Activated CD8-positive, alpha-beta memory T cell treated with anti-CD3 and anti-CD28 coated beads, Interleukin-2, amount 10 ng/mL, durations not matched to agents 7 days and 5 days (primary cell): Measurements from ENCODE around the gene JPH3. TPM values are rescaled to one million over a fixed set of nuclear protein-coding genes. Genes with fewer than 3 reads are reported as not detected.
"Not testable (repeated sequence)": the region's sequence is repeated elsewhere in the genome, so short reads cannot be mapped to it uniquely, and the experiment has no call there.

Experiments
- ATAC-seq: fragments of 150-1000 bp; cut with Tn5 transposase; one replicate; pipeline ENCODE4 v1.10.0; 2021; ENCODE audit warnings: moderate library complexity
- CTCF ChIA-PET: fragments of 350-600 bp; sonication (Branson Sonifier 250); formaldehyde crosslinking; loops from one replicate; lab custom pipeline; 2021; ENCODE audit warnings: antibody characterized with exemption; lab: Charles Lee
- DNase-seq: peaks from one replicate; pipeline ENCODE4 v3.0.0-alpha.2; 2020
- H3K27ac Mint-ChIP-seq: one replicate; pipeline ENCODE4 v1.8.0; 2021; ENCODE audit warnings: mild to moderate bottlenecking, mixed read lengths
- H3K27me3 Mint-ChIP-seq: one replicate; pipeline ENCODE4 v1.8.0; 2021; ENCODE audit warnings: mixed read lengths
- H3K36me3 Mint-ChIP-seq: one replicate; pipeline ENCODE4 v1.8.0; 2021; ENCODE audit warnings: mild to moderate bottlenecking, mixed read lengths
- H3K4me1 Mint-ChIP-seq: one replicate; pipeline ENCODE4 v1.8.0; 2021; ENCODE audit warnings: mixed read lengths
- H3K4me3 Mint-ChIP-seq: one replicate; pipeline ENCODE4 v1.8.0; 2021; ENCODE audit warnings: mild to moderate bottlenecking, moderate library complexity, mixed read lengths
- H3K9me3 Mint-ChIP-seq: one replicate; pipeline ENCODE4 v1.8.0; 2022; ENCODE audit warnings: low read depth, mixed read lengths
- total RNA-seq, 2 experiments: library from RNA; stranded (reverse); gene quantifications; one replicate each; pipeline ENCODE4 v1.2.3, GENCODE V29; 2021

JPH3 gene
- total RNA-seq, 2 experiments from 2014 or later = not detected

DNA sequence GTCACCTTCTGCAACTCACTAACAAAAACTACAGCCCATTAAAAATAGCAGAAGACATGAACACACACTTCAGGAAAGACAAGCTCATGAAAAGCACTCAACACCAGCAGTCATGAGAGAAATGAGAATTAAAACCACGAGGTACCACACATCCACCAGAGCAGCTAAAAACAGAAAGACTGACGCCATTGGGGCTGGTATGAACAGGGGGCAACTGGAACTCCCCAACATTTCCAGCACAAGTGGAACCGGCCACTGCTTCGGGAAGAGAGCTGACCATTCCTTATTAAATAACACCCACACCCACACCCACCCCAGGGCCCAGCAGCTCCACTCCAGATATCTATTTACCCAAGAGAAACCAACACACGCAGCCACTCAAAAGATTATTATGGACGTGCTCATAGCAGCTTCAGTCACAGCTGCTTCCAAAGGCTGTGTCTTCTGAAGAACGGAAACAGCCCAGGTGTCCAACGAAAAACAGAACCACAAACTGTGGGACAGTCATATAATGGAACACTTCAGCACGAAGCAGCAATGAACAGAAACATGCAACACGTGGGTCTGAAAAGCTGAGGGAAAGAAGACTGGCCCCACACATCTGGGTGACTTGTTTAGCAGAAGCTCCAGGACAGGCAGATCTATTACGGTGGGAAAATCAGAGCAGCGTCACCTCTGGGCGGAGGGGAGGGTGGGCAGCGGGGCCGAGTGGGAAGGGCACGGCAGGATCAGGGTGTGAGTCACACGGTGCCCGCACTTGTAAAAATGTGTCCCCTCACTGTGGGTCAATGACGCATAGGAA, 122.4 kb downstream of the JPH3 start:
- CTCF ChIA-PET = interaction anchor here (0.9 kb wide), 1 partner anchor 10 kb away, joined by 3 read pairs; no protein-coding TSS in a partner anchor
- H3K9me3 Mint-ChIP-seq = no peaks in the 10 kb centered on the region
- ATAC-seq (peak; percentile 23), DNase-seq (no peak)
- H3K27me3 Mint-ChIP-seq = no peaks in the 10 kb centered on the region
- H3K27ac Mint-ChIP-seq = no peak overlapping the region
- no peak overlapping the region for H3K4me3 Mint-ChIP-seq
- peaks cover 37% of the 10 kb centered on the region for H3K36me3 Mint-ChIP-seq
- peaks cover 11% of the 10 kb centered on the region for H3K4me1 Mint-ChIP-seq

- no peak for ATAC-seq
- CTCF ChIA-PET = no interaction called here
- no peak overlapping the region for H3K4me3 Mint-ChIP-seq
Measured at GRCh38 chr16:87725596-87726235, 123.4 kb downstream of the JPH3 start.

DNA sequence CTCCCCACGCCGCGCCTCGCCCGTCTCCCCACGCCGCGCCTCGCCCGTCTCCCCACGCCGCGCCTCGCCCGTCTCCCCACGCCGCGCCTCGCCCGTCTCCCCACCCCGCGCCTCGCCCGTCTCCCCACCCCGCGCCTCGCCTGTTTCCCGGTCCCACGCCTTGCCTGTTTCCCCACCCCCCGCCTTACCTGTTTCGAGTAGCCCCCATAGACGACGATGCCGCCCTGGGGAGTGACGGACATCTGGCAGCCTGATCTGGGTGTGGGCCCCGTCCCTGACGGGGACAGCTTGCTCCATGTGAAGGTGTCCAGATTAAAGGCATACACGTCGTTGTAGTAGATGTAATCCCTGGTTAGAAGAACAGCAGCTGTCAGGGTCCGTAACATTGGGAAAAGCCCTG, 124.3 kb downstream of the JPH3 start:
- Mint-ChIP-seq H3K4me1 (peaks cover 17% of the 10 kb centered on the region), H3K36me3 (peaks cover 42% of the 10 kb centered on the region)
- H3K9me3 Mint-ChIP-seq, DNase-seq, CTCF ChIA-PET, ATAC-seq, H3K27me3 Mint-ChIP-seq, H3K4me3 Mint-ChIP-seq, H3K27ac Mint-ChIP-seq: not testable (repeated sequence)

More at GRCh38 chr16:87725596-87726235, 123.4 kb downstream of the JPH3 start:
- H3K4me1 Mint-ChIP-seq = peaks cover 11% of the 10 kb centered on the region
- no peaks in the 10 kb centered on the region for H3K27me3 Mint-ChIP-seq
- no peak for DNase-seq
- H3K9me3 Mint-ChIP-seq = no peaks in the 10 kb centered on the region
- peak overlapping the region; percentile 3 for H3K27ac Mint-ChIP-seq
- peaks cover 38% of the 10 kb centered on the region for H3K36me3 Mint-ChIP-seq

- Mint-ChIP-seq H3K9me3 (no peaks in the 10 kb centered on the region), H3K36me3 (peaks cover 37% of the 10 kb centered on the region)
Measured at GRCh38 chr16:87727346-87727745, 125.0 kb downstream of the JPH3 start.

GRCh38 chr16:87728026-87728425, 125.7 kb downstream of the JPH3 start:
- Mint-ChIP-seq H3K36me3 (peaks cover 35% of the 10 kb centered on the region), H3K4me3 (no peak overlapping the region), H3K27me3 (no peaks in the 10 kb centered on the region), H3K27ac (no peak overlapping the region), H3K4me1 (peaks cover 21% of the 10 kb centered on the region), H3K9me3 (no peaks in the 10 kb centered on the region)
- ATAC-seq (no peak), DNase-seq (no peak)
- CTCF ChIA-PET = no interaction called here

More at GRCh38 chr16:87727346-87727745, 125.0 kb downstream of the JPH3 start:
- ATAC-seq (no peak), DNase-seq (no peak)
- H3K27me3 Mint-ChIP-seq = no peaks in the 10 kb centered on the region
- H3K4me1 Mint-ChIP-seq = peaks cover 20% of the 10 kb centered on the region
- no peak overlapping the region for H3K4me3 Mint-ChIP-seq
- CTCF ChIA-PET = no interaction called here
- no peak overlapping the region for H3K27ac Mint-ChIP-seq

DNA sequence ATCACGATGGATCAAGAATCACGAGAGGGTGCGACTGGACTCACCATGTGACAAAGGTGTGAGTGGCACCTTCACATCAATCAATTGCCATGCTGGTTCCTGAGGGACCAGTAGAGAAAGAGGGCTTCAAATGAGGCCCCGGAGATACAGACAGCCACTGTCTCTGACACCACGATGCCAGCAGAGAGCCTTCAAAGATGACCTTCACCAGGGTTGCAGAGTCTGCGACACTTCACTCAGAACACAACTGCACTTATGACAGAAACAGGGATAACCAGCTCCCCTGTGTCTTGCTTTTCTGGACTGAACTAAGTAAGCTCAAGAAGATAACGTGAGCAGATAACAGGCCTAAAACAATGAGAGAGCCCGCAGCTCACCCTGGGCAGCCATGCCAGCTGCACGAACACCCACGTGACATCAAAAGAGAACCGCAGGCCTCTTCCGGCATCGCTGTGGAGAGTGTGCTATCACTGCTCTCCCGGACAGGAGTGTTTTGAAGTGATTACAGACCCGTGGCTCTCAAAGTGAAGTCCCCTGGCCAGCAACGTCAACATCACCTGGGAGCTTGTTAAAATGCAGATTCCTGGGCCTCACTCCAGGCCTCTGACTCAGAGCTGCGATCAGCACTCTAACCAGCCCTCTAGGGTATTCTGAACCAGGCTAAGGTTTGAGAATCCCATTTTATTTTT, 127.1 kb downstream of the JPH3 start:
- H3K4me1 Mint-ChIP-seq = peaks cover 29% of the 10 kb centered on the region
- no peak overlapping the region for H3K27ac Mint-ChIP-seq
- no peaks in the 10 kb centered on the region for H3K9me3 Mint-ChIP-seq
- DNase-seq (no peak), ATAC-seq (no peak)
- CTCF ChIA-PET = no interaction called here
- H3K36me3 Mint-ChIP-seq = peaks cover 29% of the 10 kb centered on the region
- no peaks in the 10 kb centered on the region for H3K27me3 Mint-ChIP-seq
- H3K4me3 Mint-ChIP-seq = no peak overlapping the region

GRCh38 chr16:87731607-87732006, 129.3 kb downstream of the JPH3 start:
- CTCF ChIA-PET = no interaction called here

GRCh38 chr16:87733190-87733589, 130.9 kb downstream of the JPH3 start:
- DNase-seq = no peak
- peak overlapping the region; percentile 55 for H3K27ac Mint-ChIP-seq
- H3K4me3 Mint-ChIP-seq = no peak overlapping the region

More at GRCh38 chr16:87731607-87732006, 129.3 kb downstream of the JPH3 start:
- H3K4me3 Mint-ChIP-seq = no peak overlapping the region
- no peak overlapping the region for H3K27ac Mint-ChIP-seq
- H3K36me3 Mint-ChIP-seq = peaks cover 27% of the 10 kb centered on the region
- no peaks in the 10 kb centered on the region for H3K9me3 Mint-ChIP-seq
- no peak for ATAC-seq
- no peaks in the 10 kb centered on the region for H3K27me3 Mint-ChIP-seq
- peaks cover 27% of the 10 kb centered on the region for H3K4me1 Mint-ChIP-seq
- no peak for DNase-seq

GRCh38 chr16:87734644-87735043, 132.3 kb downstream of the JPH3 start:
- DNase-seq = no peak
- Mint-ChIP-seq H3K27ac (no peak overlapping the region), H3K4me1 (peaks cover 27% of the 10 kb centered on the region), H3K27me3 (no peaks in the 10 kb centered on the region), H3K36me3 (peaks cover 18% of the 10 kb centered on the region), H3K4me3 (no peak overlapping the region), H3K9me3 (no peaks in the 10 kb centered on the region)
- no peak for ATAC-seq
- CTCF ChIA-PET = interaction anchor here (0.6 to 0.7 kb wide), 2 partner anchors 10 to 155 kb away, joined by 3 to 5 read pairs; no protein-coding TSS in a partner anchor

More at GRCh38 chr16:87733190-87733589, 130.9 kb downstream of the JPH3 start:
- Mint-ChIP-seq H3K9me3 (no peaks in the 10 kb centered on the region), H3K4me1 (peaks cover 27% of the 10 kb centered on the region), H3K36me3 (peaks cover 23% of the 10 kb centered on the region), H3K27me3 (no peaks in the 10 kb centered on the region)
- CTCF ChIA-PET = no interaction called here
- ATAC-seq = peak; percentile 27

- H3K9me3 Mint-ChIP-seq = no peaks in the 10 kb centered on the region
- H3K27me3 Mint-ChIP-seq = no peaks in the 10 kb centered on the region
- H3K4me1 Mint-ChIP-seq = peaks cover 27% of the 10 kb centered on the region
- peaks cover 13% of the 10 kb centered on the region for H3K36me3 Mint-ChIP-seq
- no peak for DNase-seq
- no peak overlapping the region for H3K27ac Mint-ChIP-seq
- no peak for ATAC-seq
- H3K4me3 Mint-ChIP-seq = no peak overlapping the region
- CTCF ChIA-PET = no interaction called here
Measured at GRCh38 chr16:87735270-87736007, 133.1 kb downstream of the JPH3 start.

GRCh38 chr16:87736008-87736382, 133.7 kb downstream of the JPH3 start:
- Mint-ChIP-seq H3K27ac (no peak overlapping the region), H3K9me3 (no peaks in the 10 kb centered on the region), H3K36me3 (peaks cover 10% of the 10 kb centered on the region), H3K4me3 (no peak overlapping the region), H3K4me1 (peaks cover 26% of the 10 kb centered on the region), H3K27me3 (no peaks in the 10 kb centered on the region)
- no peak for DNase-seq
- no peak for ATAC-seq
- CTCF ChIA-PET = no interaction called here

DNA sequence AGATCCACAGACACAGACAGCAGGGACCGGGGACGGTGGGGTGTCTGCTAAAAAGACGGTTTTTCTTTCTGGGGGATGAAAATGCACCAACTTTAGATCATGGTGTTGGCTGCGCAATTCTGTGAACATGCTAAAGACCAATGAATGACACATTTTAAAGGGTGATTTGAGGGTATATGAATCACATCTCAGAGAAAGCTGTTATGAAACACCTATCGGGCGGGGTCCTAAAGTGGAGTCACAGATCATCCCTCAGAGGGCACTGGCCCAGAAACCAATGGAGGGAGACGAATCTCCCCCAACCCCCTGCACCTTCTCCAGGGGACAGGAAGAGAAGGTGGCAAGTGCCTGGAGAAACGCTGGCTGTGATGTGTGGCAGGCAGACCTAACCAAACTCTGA, 137.5 kb downstream of the JPH3 start:
- CTCF ChIA-PET = no interaction called here

DNA sequence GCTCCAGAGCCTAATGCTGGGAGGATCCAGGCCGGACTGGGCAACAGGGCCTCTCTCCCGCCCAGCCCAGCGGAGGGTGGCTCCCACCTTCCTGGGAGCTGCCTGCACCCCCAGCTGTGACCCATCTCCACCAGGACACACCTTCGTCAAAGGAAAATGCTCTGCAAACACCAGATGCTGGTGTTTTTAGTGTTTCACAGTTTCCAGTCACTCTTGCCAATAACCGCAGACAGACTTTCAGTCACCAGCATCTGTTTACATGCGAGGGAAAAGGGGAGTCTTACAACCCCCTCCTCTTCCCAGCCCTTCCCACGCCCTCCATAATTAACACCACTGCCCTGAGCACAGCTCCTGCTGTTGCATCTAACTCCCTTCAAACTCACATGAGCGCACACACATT, 138.1 kb downstream of the JPH3 start:
- H3K4me1 Mint-ChIP-seq = no peaks in the 10 kb centered on the region
- no peak for DNase-seq
- no peaks in the 10 kb centered on the region for H3K27me3 Mint-ChIP-seq
- no peaks in the 10 kb centered on the region for H3K9me3 Mint-ChIP-seq
- peaks cover 7% of the 10 kb centered on the region for H3K36me3 Mint-ChIP-seq
- H3K4me3 Mint-ChIP-seq = no peak overlapping the region
- no peak for ATAC-seq
- CTCF ChIA-PET = no interaction called here
- H3K27ac Mint-ChIP-seq = peak overlapping the region; percentile 47

More for the DNA sequence above, 137.5 kb downstream of the JPH3 start:
- DNase-seq = no peak
- no peak for ATAC-seq
- no peaks in the 10 kb centered on the region for H3K27me3 Mint-ChIP-seq
- H3K9me3 Mint-ChIP-seq = no peaks in the 10 kb centered on the region
- H3K36me3 Mint-ChIP-seq = peaks cover 4% of the 10 kb centered on the region
- no peak overlapping the region for H3K27ac Mint-ChIP-seq
- H3K4me1 Mint-ChIP-seq = peaks cover 1% of the 10 kb centered on the region
- H3K4me3 Mint-ChIP-seq = no peak overlapping the region
